Keratinocyte (primary cell): ENCODE measurements around the gene RAET1E.
"Not testable (repeated sequence)": the region's sequence is repeated elsewhere in the genome, so short reads cannot be mapped to it uniquely, and the experiment has no call there.

Experiments used
- EZH2 ChIP-seq: IDR thresholded peaks from one replicate; pipeline ENCODE4 v1.6.1; 2012; ENCODE audit warnings: inconsistent platforms, mild to moderate bottlenecking, low read length, moderate library complexity
- TF ChIP-seq, protein P1 (sequence below), 3 experiments: IDR thresholded peaks in 1 of 3; conservative IDR thresholded peaks in 1 of 3; optimal IDR thresholded peaks in 1 of 3; 2 replicates in 2 of 3; 3 replicates in 1 of 3; pipeline versions ENCODE3 to v1.5.1; 2011; ENCODE audit warnings: low read length in 3 of 3, mild to moderate bottlenecking in 3 of 3, moderate library complexity in 2 of 3, control low read depth in 1 of 3, inconsistent platforms in 1 of 3; ENCODE audit not compliant: insufficient read depth in 2 of 3; ENCODE audit errors: extremely low read depth in 1 of 3

- TF ChIP-seq, protein P1, sequence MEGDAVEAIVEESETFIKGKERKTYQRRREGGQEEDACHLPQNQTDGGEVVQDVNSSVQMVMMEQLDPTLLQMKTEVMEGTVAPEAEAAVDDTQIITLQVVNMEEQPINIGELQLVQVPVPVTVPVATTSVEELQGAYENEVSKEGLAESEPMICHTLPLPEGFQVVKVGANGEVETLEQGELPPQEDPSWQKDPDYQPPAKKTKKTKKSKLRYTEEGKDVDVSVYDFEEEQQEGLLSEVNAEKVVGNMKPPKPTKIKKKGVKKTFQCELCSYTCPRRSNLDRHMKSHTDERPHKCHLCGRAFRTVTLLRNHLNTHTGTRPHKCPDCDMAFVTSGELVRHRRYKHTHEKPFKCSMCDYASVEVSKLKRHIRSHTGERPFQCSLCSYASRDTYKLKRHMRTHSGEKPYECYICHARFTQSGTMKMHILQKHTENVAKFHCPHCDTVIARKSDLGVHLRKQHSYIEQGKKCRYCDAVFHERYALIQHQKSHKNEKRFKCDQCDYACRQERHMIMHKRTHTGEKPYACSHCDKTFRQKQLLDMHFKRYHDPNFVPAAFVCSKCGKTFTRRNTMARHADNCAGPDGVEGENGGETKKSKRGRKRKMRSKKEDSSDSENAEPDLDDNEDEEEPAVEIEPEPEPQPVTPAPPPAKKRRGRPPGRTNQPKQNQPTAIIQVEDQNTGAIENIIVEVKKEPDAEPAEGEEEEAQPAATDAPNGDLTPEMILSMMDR (optimal IDR thresholded peaks at IDR 0.05 in 1 of 3, IDR thresholded peaks at IDR 0.05 in 1 of 3, conservative IDR thresholded peaks at IDR 0.05 in 1 of 3; ENCODE audit: extremely low read depth in 1 of 3, insufficient read depth in 2 of 3, low read length in 3 of 3) = not testable (repeated sequence)
- not testable (repeated sequence) for TF ChIP-seq EZH2
Observed at GRCh38 chr6:149927025-149927424, 29.1 kb upstream of the RAET1E start.
